Activated gamma-delta T cell (primary cell): ENCODE data around the gene LRRC34.

Experiments
- DNase-seq: peaks from one replicate; lab custom pipeline; 2025; lab: John Stamatoyannopoulos, UW

The LRRC34 gene

GRCh38 chr3:169815590-169816150, 3.0 kb upstream of the LRRC34 start:
- no peak for DNase-seq

- DNase-seq: peak; percentile 23
These were observed 1.2 kb upstream of the LRRC34 start for GRCh38 chr3:169813757-169814517.

GRCh38 chr3:169813278-169813677, 574 bp upstream of the LRRC34 start:
- no peak for DNase-seq

GRCh38 chr3:169811631-169812331, 923 bp downstream of the LRRC34 start:
- DNase-seq: no peak

GRCh38 chr3:169809230-169809795, 3.4 kb downstream of the LRRC34 start:
- no peak for DNase-seq

- no peak for DNase-seq
These were observed 8.0 kb downstream of the LRRC34 start for GRCh38 chr3:169804681-169805080.

- DNase-seq: no peak
These were observed 20.3 kb downstream of the LRRC34 start for GRCh38 chr3:169792359-169792758.

- no peak for DNase-seq
These were observed 21.8 kb downstream of the LRRC34 start for GRCh38 chr3:169790687-169791429.

GRCh38 chr3:169790219-169790618, 22.5 kb downstream of the LRRC34 start:
- DNase-seq: no peak

GRCh38 chr3:169787791-169788190, 24.9 kb downstream of the LRRC34 start:
- no peak for DNase-seq

- no peak for DNase-seq
These were observed 25.6 kb downstream of the LRRC34 start for GRCh38 chr3:169787120-169787519.

- DNase-seq: no peak
These were observed 31.4 kb downstream of the LRRC34 start for GRCh38 chr3:169781209-169781855.

- DNase-seq: no peak
These were observed 32.0 kb downstream of the LRRC34 start for GRCh38 chr3:169780742-169781141.

- DNase-seq: no peak
These were observed 34.9 kb downstream of the LRRC34 start for GRCh38 chr3:169777822-169778221.

- no peak for DNase-seq
These were observed 38.5 kb downstream of the LRRC34 start for GRCh38 chr3:169774186-169774585.

- peak; percentile 79 for DNase-seq
These were observed 39.5 kb downstream of the LRRC34 start, which contains the start of gene MYNN for GRCh38 chr3:169772897-169773816. TSS of gene MYNN (plus strand) at chr3:169773396. CDS start at chr3:169774296, 900 bp downstream.

GRCh38 chr3:169772305-169772896, 40.3 kb downstream of the LRRC34 start:
- no peak for DNase-seq

GRCh38 chr3:169771497-169772304, 41.0 kb downstream of the LRRC34 start:
- DNase-seq: no peak
